Mesendoderm (in vitro differentiated cells): ENCODE data around the gene DOCK2.
A peak's percentile ranks its signal among the peaks of the same experiment; 100 is the strongest.

ENCODE experiments used
- DNase-seq: peaks from one replicate; pipeline ENCODE4 v3.0.0; 2013
- H2AK5ac ChIP-seq: 2 replicates; pipeline ENCODE4 v1.6.1; 2013; ENCODE audit warnings: low read length, inconsistent platforms
- H2BK120ac ChIP-seq: 2 replicates; pipeline ENCODE4 v1.6.1; 2013; ENCODE audit warnings: low read depth, mild to moderate bottlenecking, low read length, moderate library complexity, mixed read lengths
- H2BK15ac ChIP-seq: replicated peaks from 2 replicates; pipeline ENCODE4 v1.6.1; 2013; ENCODE audit warnings: low read depth, mild to moderate bottlenecking, moderate library complexity
- H2BK5ac ChIP-seq: 2 replicates; pipeline ENCODE4 v1.6.1; 2013; ENCODE audit warnings: low read length, inconsistent platforms
- H3K18ac ChIP-seq: 2 replicates; pipeline ENCODE4 v1.6.1; 2013; ENCODE audit warnings: mild to moderate bottlenecking, low read length, mixed read lengths
- H3K23ac ChIP-seq: one replicate; pipeline ENCODE4 v1.6.1; 2013; ENCODE audit warnings: low read length
- H3K27ac ChIP-seq: 2 replicates; pipeline ENCODE4 v1.5.1; 2013; ENCODE audit warnings: low read depth, mild to moderate bottlenecking, inconsistent platforms, low read length, moderate library complexity
- H3K27me3 ChIP-seq: 2 replicates; pipeline ENCODE4 v1.6.1; 2013; ENCODE audit warnings: low read length, control low read depth, mild to moderate bottlenecking, inconsistent platforms; ENCODE audit not compliant: insufficient read depth, poor library complexity
- H3K36me3 ChIP-seq: 2 replicates; pipeline ENCODE4 v1.6.1; 2013; ENCODE audit warnings: low read length, inconsistent platforms; ENCODE audit not compliant: control insufficient read depth, insufficient read depth
- H3K4ac ChIP-seq: one replicate; pipeline ENCODE4 v1.6.1; 2013; ENCODE audit warnings: low read depth, mild to moderate bottlenecking, low read length, moderate library complexity
- H3K4me1 ChIP-seq: 2 replicates; pipeline ENCODE4 v1.6.1; 2013; ENCODE audit warnings: low read depth, low read length, inconsistent platforms; ENCODE audit not compliant: control insufficient read depth
- H3K4me2 ChIP-seq: 2 replicates; pipeline ENCODE4 v1.6.1; 2013; ENCODE audit warnings: low read length
- H3K4me3 ChIP-seq: 2 replicates; pipeline ENCODE4 v1.5.1; 2013; ENCODE audit warnings: mild to moderate bottlenecking, low read length
- H3K56ac ChIP-seq: one replicate; pipeline ENCODE4 v1.6.1; 2013; ENCODE audit warnings: low read length
- H3K79me1 ChIP-seq: 2 replicates; pipeline ENCODE4 v1.6.1; 2013; ENCODE audit warnings: low read length, inconsistent platforms
- H3K79me2 ChIP-seq: 2 replicates; pipeline ENCODE4 v1.6.1; 2013; ENCODE audit warnings: mild to moderate bottlenecking, low read length; ENCODE audit not compliant: control insufficient read depth, insufficient read depth
- H3K9ac ChIP-seq: 2 replicates; pipeline ENCODE4 v1.6.1; 2013; ENCODE audit warnings: low read length, inconsistent platforms
- H4K5ac ChIP-seq: one replicate; pipeline ENCODE4 v1.6.1; 2013; ENCODE audit warnings: low read length
- H4K8ac ChIP-seq: one replicate; pipeline ENCODE4 v1.6.1; 2013; ENCODE audit warnings: low read depth, mild to moderate bottlenecking, control low read depth, low read length, moderate library complexity
- WGBS: extraction: QIAGEN DNeasy Blood & Tissue Kit; methylation state at CpG from one replicate; pipeline ENCODE4 v1.1.7; 2013; ENCODE audit warnings: low lambda C conversion rate, missing lambda C conversion rate; ENCODE audit not compliant: insufficient coverage; ENCODE audit errors: extremely low coverage; 5-methylcytosine and 5-hydroxymethylcytosine counted together

The DOCK2 gene

DNA sequence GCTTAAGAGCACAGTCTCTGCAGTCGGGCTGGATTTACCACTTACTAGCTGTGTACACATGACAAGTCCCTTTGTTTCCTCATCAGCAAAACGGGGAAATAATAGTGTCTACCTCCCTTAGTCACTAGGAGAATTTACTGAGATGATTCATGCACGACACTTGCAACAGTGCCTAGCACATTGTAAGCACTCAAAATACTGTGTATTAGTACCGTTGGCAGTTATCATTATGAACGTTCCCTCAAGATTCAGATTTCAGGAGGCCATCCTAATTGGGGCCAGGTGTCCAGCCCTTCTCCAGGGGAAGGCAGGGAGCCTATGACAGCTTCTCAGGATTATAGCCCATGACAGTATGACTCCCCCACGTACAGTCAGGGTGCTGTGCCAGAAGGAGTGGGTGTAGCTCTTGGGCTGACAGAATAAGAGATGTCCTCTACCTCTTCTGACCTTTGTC lies 164.3 kb downstream of the DOCK2 start:
- Histone ChIP-seq H3K79me2 (no peaks in the 10 kb centered on the region), H3K79me1 (no peaks in the 10 kb centered on the region), H3K18ac (peak overlapping the region; percentile 33), H2BK5ac (peak overlapping the region; percentile 76), H3K4me3 (no peak overlapping the region), H3K9ac (no peak overlapping the region), H3K56ac (peak overlapping the region; percentile 70), H3K27ac (no peak overlapping the region), H3K4me2 (no peak overlapping the region), H2BK15ac (no peak overlapping the region), H3K23ac (no peak overlapping the region), H2AK5ac (peak overlapping the region; percentile 96), H3K36me3 (no peaks in the 10 kb centered on the region), H4K8ac (no peak overlapping the region), H2BK120ac (no peak overlapping the region), H4K5ac (no peak overlapping the region), H3K4me1 (peaks cover 12% of the 10 kb centered on the region), H3K27me3 (no peaks in the 10 kb centered on the region), H3K4ac (no peak overlapping the region)
- WGBS, result no CpG with 5 or more reads among the region's 6 CpGs
- DNase-seq, result no peak

DNA sequence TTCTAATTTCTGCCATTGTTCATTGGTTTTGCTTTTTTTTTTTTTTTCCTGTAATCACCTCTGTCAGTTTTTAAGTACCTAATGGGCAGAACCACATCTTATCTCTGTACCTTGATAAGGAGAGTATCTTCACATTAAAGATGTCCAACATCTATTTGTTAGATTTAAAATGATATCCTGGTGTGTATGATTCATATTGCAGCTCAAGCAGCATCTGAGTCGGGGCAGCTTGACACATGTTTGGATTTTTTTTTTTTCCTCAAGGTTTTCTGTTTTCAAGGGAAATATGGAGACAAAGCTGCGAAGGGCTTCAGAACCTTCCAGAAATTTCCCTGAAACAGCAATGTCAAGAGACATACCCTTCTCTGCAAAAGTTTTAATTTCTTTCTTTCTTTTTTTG lies 164.7 kb downstream of the DOCK2 start:
- Histone ChIP-seq H3K4me1 (peaks cover 12% of the 10 kb centered on the region), H3K79me1 (no peaks in the 10 kb centered on the region), H3K18ac (no peak overlapping the region), H3K79me2 (no peaks in the 10 kb centered on the region), H3K23ac (no peak overlapping the region), H3K56ac (peak overlapping the region; percentile 70), H3K4me3 (no peak overlapping the region), H2BK15ac (no peak overlapping the region), H3K36me3 (no peaks in the 10 kb centered on the region), H3K4me2 (no peak overlapping the region), H3K9ac (no peak overlapping the region), H3K27me3 (no peaks in the 10 kb centered on the region), H4K8ac (no peak overlapping the region), H2BK5ac (no peak overlapping the region), H2AK5ac (no peak overlapping the region), H2BK120ac (no peak overlapping the region), H4K5ac (no peak overlapping the region), H3K4ac (no peak overlapping the region), H3K27ac (no peak overlapping the region)
- no CpG with 5 or more reads among the region's 2 CpGs for WGBS
- DNase-seq, result no peak

DNA sequence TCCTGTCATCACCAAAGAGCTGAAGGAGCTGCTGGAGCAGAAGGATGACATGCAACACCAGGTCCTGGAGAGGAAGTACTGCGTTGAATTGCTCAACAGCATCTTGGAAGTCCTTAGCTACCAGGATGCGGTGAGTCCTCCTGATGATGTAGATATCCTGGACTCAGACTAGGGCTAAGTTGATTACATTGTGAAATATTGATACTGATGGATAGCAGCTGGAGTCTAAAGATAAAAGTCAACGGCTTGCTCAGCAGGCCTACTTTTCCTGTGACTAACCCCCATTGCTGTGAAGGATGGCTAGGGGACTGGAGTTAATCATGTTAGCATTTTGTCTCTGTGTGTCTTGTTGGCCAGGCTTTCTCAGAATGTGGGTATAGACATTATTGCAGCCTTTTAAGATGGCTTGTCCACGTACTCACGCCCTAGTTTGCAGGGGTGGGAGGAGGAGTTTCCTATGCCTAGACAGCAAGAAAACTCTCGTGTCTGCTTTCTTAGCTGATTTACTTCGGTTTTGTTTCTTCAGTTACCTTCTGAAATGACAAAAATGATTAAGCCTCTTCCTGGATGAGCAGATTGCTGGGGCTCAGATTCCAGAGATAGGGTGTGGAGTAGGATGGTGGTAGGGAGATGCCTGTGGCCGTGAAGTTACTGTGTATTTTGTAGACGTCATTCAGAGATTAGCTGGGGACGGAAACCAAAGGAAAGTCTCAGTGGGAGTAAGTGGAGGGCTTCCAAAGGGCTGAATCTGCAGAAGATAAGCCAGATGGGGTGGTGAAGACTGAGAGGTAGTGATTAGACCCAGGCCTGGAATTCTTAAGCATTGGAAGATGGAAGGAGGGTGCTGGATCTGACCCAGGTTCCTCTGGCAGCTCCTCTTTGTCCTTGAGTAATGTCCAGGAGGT lies 166.3 kb downstream of the DOCK2 start:
- Histone ChIP-seq H3K56ac (peak overlapping the region; percentile 80), H2BK15ac (peak overlapping the region; percentile 85), H4K8ac (no peak overlapping the region), H3K36me3 (no peaks in the 10 kb centered on the region), H3K27ac (peak overlapping the region; percentile 46), H2BK5ac (peak overlapping the region; percentile 87), H3K27me3 (no peaks in the 10 kb centered on the region), H3K4me3 (no peak overlapping the region), H3K4me2 (no peak overlapping the region), H3K18ac (peak overlapping the region; percentile 62), H3K4me1 (peaks cover 14% of the 10 kb centered on the region), H3K79me1 (no peaks in the 10 kb centered on the region), H4K5ac (peak overlapping the region; percentile 3), H3K9ac (peak overlapping the region; percentile 49), H2BK120ac (peak overlapping the region; percentile 78), H3K4ac (peak overlapping the region; percentile 24), H3K79me2 (no peaks in the 10 kb centered on the region), H2AK5ac (peak overlapping the region; percentile 92), H3K23ac (no peak overlapping the region)
- peak; percentile 88 for DNase-seq
- no CpG with 5 or more reads among the region's 10 CpGs for WGBS

DNA sequence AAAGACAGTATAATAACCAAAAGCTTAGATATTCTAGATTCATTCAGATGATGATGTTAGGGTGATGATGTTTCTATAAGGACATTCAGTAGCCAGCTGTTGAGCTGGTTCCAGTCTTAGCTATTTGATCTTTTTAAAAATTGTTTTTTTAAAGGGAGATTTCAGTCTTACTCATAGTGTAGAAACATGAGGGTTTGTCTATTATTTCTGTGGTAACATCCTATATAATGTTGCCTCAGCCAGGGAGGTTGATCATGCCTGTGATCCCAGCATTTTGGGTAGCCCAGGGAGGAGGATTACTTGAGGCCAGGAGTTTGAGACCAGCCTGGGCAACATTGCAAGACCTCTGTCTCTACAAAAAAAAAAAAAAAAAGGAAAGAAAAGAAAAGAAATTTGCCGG lies 167.8 kb downstream of the DOCK2 start:
- Histone ChIP-seq H2BK15ac (no peak overlapping the region), H2AK5ac (no peak overlapping the region), H3K27me3 (no peaks in the 10 kb centered on the region), H3K4me3 (no peak overlapping the region), H3K4me2 (no peak overlapping the region), H3K79me2 (no peaks in the 10 kb centered on the region), H2BK5ac (peak overlapping the region; percentile 48), H3K18ac (peak overlapping the region; percentile 57), H3K23ac (no peak overlapping the region), H3K4me1 (peaks cover 16% of the 10 kb centered on the region), H3K56ac (peak overlapping the region; percentile 43), H3K9ac (no peak overlapping the region), H4K8ac (no peak overlapping the region), H3K36me3 (no peaks in the 10 kb centered on the region), H2BK120ac (no peak overlapping the region), H3K79me1 (no peaks in the 10 kb centered on the region), H4K5ac (no peak overlapping the region), H3K4ac (peak overlapping the region; percentile 71), H3K27ac (no peak overlapping the region)
- no peak for DNase-seq
- WGBS, result no CpG with 5 or more reads among the region's 1 CpG

DNA sequence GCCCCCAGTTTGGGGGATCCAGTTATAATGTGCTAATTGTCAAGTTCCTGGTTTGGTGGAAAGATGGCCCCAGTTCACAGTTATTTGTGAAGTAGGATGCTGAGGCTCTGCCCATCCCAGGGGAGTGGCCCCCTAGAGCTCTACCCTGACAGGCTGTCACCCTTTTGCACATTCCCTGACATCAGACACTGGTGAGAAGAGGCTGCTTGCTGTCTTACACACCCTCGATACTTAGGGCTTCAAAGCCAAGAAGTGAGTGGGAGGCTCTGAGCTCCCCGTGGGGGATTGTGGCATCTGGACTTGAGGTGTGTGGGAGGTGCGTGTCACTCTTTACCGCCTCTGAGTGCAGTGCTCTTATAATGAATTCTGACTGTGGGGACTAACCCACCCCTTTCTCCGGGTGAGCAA lies 168.5 kb downstream of the DOCK2 start:
- WGBS, result no CpG with 5 or more reads among the region's 5 CpGs
- H3K9ac ChIP-seq, result no peak overlapping the region
- peak overlapping the region; percentile 6 for H3K56ac ChIP-seq
- H4K5ac ChIP-seq, result no peak overlapping the region
- no peak overlapping the region for H3K4me3 ChIP-seq
- H2AK5ac ChIP-seq, result no peak overlapping the region
- no peak overlapping the region for H2BK15ac ChIP-seq
- no peak overlapping the region for H2BK120ac ChIP-seq
- H4K8ac ChIP-seq, result no peak overlapping the region
- no peak overlapping the region for H2BK5ac ChIP-seq
- H3K27me3 ChIP-seq, result no peaks in the 10 kb centered on the region
- no peak overlapping the region for H3K27ac ChIP-seq
- H3K79me1 ChIP-seq, result no peaks in the 10 kb centered on the region
- no peak overlapping the region for H3K23ac ChIP-seq
- no peaks in the 10 kb centered on the region for H3K79me2 ChIP-seq
- no peak for DNase-seq
- H3K18ac ChIP-seq, result peak overlapping the region; percentile 57
- no peak overlapping the region for H3K4me2 ChIP-seq
- no peak overlapping the region for H3K4ac ChIP-seq
- peaks cover 16% of the 10 kb centered on the region for H3K4me1 ChIP-seq
- H3K36me3 ChIP-seq, result no peaks in the 10 kb centered on the region
